ENCODE results near the gene APOC3. TPM values are rescaled to one million over a fixed set of nuclear protein-coding genes. Genes with fewer than 3 reads are reported as not detected.

APOC3 gene
- total RNA-seq, 4 donors from 2014 or later, result not detected

GRCh38 chr11:116853461-116854073 lies 23.9 kb downstream of the APOC3 start:
- H3K27ac ChIP-seq, result no peak overlapping the region
- no peaks in the 10 kb centered on the region for H3K9me3 ChIP-seq
- TF ChIP-seq POLR2A (IDR thresholded peaks at IDR 0.05), result no peak
- no peak for TF ChIP-seq CTCF (IDR thresholded peaks at IDR 0.05)
- H3K4me1 ChIP-seq, result peaks cover 13 to 25% of the 10 kb centered on the region in 2 donors
- peaks cover 15% of the 10 kb centered on the region in 2 donors for H3K36me3 ChIP-seq
- 69 to 89% methylated on average over 6 of the region's 6 CpGs for WGBS, 2 donors
- H3K4me3 ChIP-seq (replicated peaks in 1 of 3), result no peak overlapping the region
- no peak for DNase-seq
- no peaks in the 10 kb centered on the region for H3K27me3 ChIP-seq
- intact Hi-C loops (cut with DNase I), result no loop called here

- H3K9me3 ChIP-seq, result no peaks in the 10 kb centered on the region
- no peaks in the 10 kb centered on the region for H3K27me3 ChIP-seq
- H3K4me1 ChIP-seq, result peaks cover 13 to 25% of the 10 kb centered on the region in 2 donors
- no peak for DNase-seq
- no peak for TF ChIP-seq CTCF (IDR thresholded peaks at IDR 0.05)
- no peak for TF ChIP-seq POLR2A (IDR thresholded peaks at IDR 0.05)
- intact Hi-C loops (cut with DNase I), result no loop called here
- peaks cover 22 to 30% of the 10 kb centered on the region in 2 donors for H3K36me3 ChIP-seq
- WGBS, 2 donors, result 91 to 93% methylated on average over 7 of the region's 7 CpGs
- H3K4me3 ChIP-seq (replicated peaks in 1 of 3), result no peak overlapping the region
- no peak overlapping the region for H3K27ac ChIP-seq
Observed at GRCh38 chr11:116855413-116855812, 25.7 kb downstream of the APOC3 start.

- Histone ChIP-seq H3K4me3 (replicated peaks in 1 of 3) (no peak overlapping the region), H3K9me3 (no peaks in the 10 kb centered on the region), H3K27me3 (no peaks in the 10 kb centered on the region), H3K36me3 (peaks cover 32 to 40% of the 10 kb centered on the region in 2 donors), H3K4me1 (peaks cover 9 to 20% of the 10 kb centered on the region in 2 donors), H3K27ac (no peak overlapping the region)
- intact Hi-C loops (cut with DNase I), result no loop called here
- 91 to 98% methylated on average over 5 of the region's 5 CpGs for WGBS, 2 donors
- TF ChIP-seq CTCF (IDR thresholded peaks at IDR 0.05) (no peak), POLR2A (IDR thresholded peaks at IDR 0.05) (no peak)
- no peak for DNase-seq
Observed at GRCh38 chr11:116856423-116856822, 26.7 kb downstream of the APOC3 start.

- Histone ChIP-seq H3K4me1 (peaks cover 5 to 11% of the 10 kb centered on the region in 2 donors), H3K36me3 (peaks cover 41 to 49% of the 10 kb centered on the region in 2 donors), H3K27ac (no peak overlapping the region), H3K4me3 (replicated peaks in 1 of 3) (no peak overlapping the region), H3K9me3 (no peaks in the 10 kb centered on the region), H3K27me3 (no peaks in the 10 kb centered on the region)
- TF ChIP-seq POLR2A (IDR thresholded peaks at IDR 0.05) (no peak), CTCF (IDR thresholded peaks at IDR 0.05) (no peak)
- intact Hi-C loops (cut with DNase I), result no loop called here
- DNase-seq, result no peak
- WGBS, 2 donors, result 95 to 96% methylated on average over 2 of the region's 2 CpGs
Observed at GRCh38 chr11:116857316-116857715, 27.6 kb downstream of the APOC3 start.

- 84 to 93% methylated on average over 4 to 7 of the region's 7 CpGs for WGBS, 2 donors
- Histone ChIP-seq H3K36me3 (peaks cover 45 to 54% of the 10 kb centered on the region in 2 donors), H3K4me3 (replicated peaks in 1 of 3) (no peak overlapping the region), H3K4me1 (peaks cover 0 to 5% of the 10 kb centered on the region in 2 donors), H3K27ac (no peak overlapping the region), H3K9me3 (no peaks in the 10 kb centered on the region), H3K27me3 (no peaks in the 10 kb centered on the region)
- DNase-seq, result no peak
- no peak for TF ChIP-seq CTCF (IDR thresholded peaks at IDR 0.05)
- TF ChIP-seq POLR2A (IDR thresholded peaks at IDR 0.05), result no peak
- intact Hi-C loops (cut with DNase I), result no loop called here
Observed at GRCh38 chr11:116857936-116858335, 28.2 kb downstream of the APOC3 start.

Data from thyroid gland (tissue), 4 donors.